Endodermal cell (in vitro differentiated cells): ENCODE results near the gene RABGAP1L. TPM values are rescaled to one million over a fixed set of nuclear protein-coding genes. Genes with fewer than 3 reads are reported as not detected.

Source experiments
- DNase-seq: peaks from one replicate; pipeline ENCODE4 v3.0.0-alpha.2; 2017
- H3K27ac ChIP-seq: 2 replicates; pipeline ENCODE4 v1.5.1; 2013; ENCODE audit warnings: mild to moderate bottlenecking, low read depth, low read length, moderate library complexity
- H3K27me3 ChIP-seq: 2 replicates; pipeline ENCODE4 v1.6.1; 2013; ENCODE audit warnings: mild to moderate bottlenecking, low read length, moderate library complexity; ENCODE audit not compliant: insufficient read depth, control insufficient read depth, poor library complexity, severe bottlenecking
- H3K36me3 ChIP-seq: 2 replicates; pipeline ENCODE4 v1.7.0; 2013; ENCODE audit warnings: mild to moderate bottlenecking, low read length, moderate library complexity; ENCODE audit not compliant: control insufficient read depth, insufficient read depth
- H3K4me1 ChIP-seq: one replicate; pipeline ENCODE4 v1.7.0; 2013; ENCODE audit warnings: low read length; ENCODE audit not compliant: control insufficient read depth, insufficient read depth
- H3K4me3 ChIP-seq: 2 replicates; pipeline ENCODE4 v1.5.1; 2013; ENCODE audit warnings: mild to moderate bottlenecking, low read length, moderate library complexity
- H3K9ac ChIP-seq: 2 replicates; pipeline ENCODE4 v1.6.1; 2013; ENCODE audit warnings: mild to moderate bottlenecking, low read length, moderate library complexity; ENCODE audit not compliant: poor library complexity, severe bottlenecking; ENCODE audit errors: extremely low read depth
- H3K9me3 ChIP-seq: 2 replicates; pipeline ENCODE4 v1.6.1; 2013; ENCODE audit warnings: mild to moderate bottlenecking, low read length, moderate library complexity; ENCODE audit not compliant: control insufficient read depth
- H3K27ac Mint-ChIP-seq: 2 replicates; pipeline ENCODE4 v1.8.0; 2020; ENCODE audit warnings: mixed read lengths
- H3K27me3 Mint-ChIP-seq: 2 replicates; pipeline ENCODE4 v1.8.0; 2021; ENCODE audit warnings: mild to moderate bottlenecking, mixed read lengths; ENCODE audit not compliant: insufficient read depth
- H3K36me3 Mint-ChIP-seq: 2 replicates; pipeline ENCODE4 v1.8.0; 2020; ENCODE audit warnings: low read depth, mixed read lengths
- H3K4me1 Mint-ChIP-seq: 2 replicates; pipeline ENCODE4 v1.8.0; 2020; ENCODE audit warnings: mixed read lengths
- H3K4me3 Mint-ChIP-seq: 2 replicates; pipeline ENCODE4 v1.8.0; 2020; ENCODE audit warnings: mild to moderate bottlenecking, moderate library complexity, mixed read lengths
- H3K9me3 Mint-ChIP-seq: 2 replicates; pipeline ENCODE4 v1.8.0; 2020; ENCODE audit warnings: mild to moderate bottlenecking, mixed read lengths
- WGBS, 2 experiments: methylation state at CpG; one replicate each; pipeline versions ENCODE4 v1.1.5 to v1.1.7; 2013; ENCODE audit warnings: missing lambda C conversion rate in 2 of 2, mixed read lengths in 1 of 2; ENCODE audit not compliant: insufficient coverage in 1 of 2, insufficient read length in 1 of 2; 5-methylcytosine and 5-hydroxymethylcytosine counted together
- total RNA-seq, 2 donors: library from RNA; stranded (reverse); fragmentation: NEBNext Ultra II Directional in 1 of 2; extraction: Animal tissue kit (Norgen Biotek cat#: 25700) in 1 of 2; gene quantifications; 2 replicates in 1 of 2; 3 replicates in 1 of 2; pipeline ENCODE4 v1.2.1, GENCODE V29; 2021
- TF ChIP-seq, protein P1 (sequence below): fragments of 200-600 bp; sonication (generic); conservative IDR thresholded peaks from 2 replicates; pipeline ENCODE4 v1.5.0; 2021; ENCODE audit warnings: antibody characterized with exemption, mild to moderate bottlenecking

RABGAP1L gene
- total RNA-seq, 2 donors from 2014 or later, result 32.5 to 36.9 TPM

DNA sequence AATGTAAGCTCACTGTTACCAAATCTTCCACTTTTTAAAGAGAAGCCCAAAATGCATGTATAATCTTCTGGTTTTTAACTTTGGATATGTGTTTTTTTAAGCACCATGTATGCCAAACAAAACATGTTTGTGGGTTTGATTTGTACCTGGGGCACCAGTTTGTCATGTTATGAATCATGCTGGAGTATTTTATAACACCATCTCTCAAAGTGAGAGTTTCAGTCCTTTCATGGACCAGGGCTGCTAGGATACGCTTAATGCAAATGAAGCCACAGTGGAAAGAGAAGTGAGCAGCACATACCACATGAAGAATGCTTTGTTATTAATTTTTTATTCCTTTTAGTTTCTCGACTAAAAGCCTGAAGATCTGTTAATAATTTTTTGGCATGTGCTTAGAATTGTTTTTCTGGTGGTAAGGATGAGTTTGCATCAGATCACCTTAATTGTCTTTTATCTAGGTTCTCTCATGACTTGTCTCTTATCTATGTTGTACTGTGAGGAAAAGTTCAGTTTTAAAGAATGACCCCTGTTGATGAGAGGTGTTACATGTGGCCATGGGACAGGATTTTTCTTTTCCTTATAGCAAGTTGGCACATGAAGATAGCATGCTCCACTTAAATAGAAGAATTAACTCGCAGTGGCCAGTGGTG is 2.0 kb upstream of the RABGAP1L start:
- Histone ChIP-seq H3K4me3 (no peak overlapping the region), H3K36me3 (no peaks in the 10 kb centered on the region), H3K9me3 (no peaks in the 10 kb centered on the region), H3K9ac (no peak overlapping the region), H3K27ac (no peak overlapping the region), H3K27me3 (no peaks in the 10 kb centered on the region), H3K4me1 (peaks cover 11% of the 10 kb centered on the region)
- peaks cover 33% of the 10 kb centered on the region for H3K4me1 Mint-ChIP-seq
- 75 to 89% methylated on average over 2 to 3 of the region's 3 CpGs for WGBS, 2 experiments
- H3K27me3 Mint-ChIP-seq, result peaks cover 8% of the 10 kb centered on the region
- no peak overlapping the region for H3K4me3 Mint-ChIP-seq
- no peaks in the 10 kb centered on the region for H3K36me3 Mint-ChIP-seq
- no peak overlapping the region for H3K27ac Mint-ChIP-seq
- TF ChIP-seq, protein P1, sequence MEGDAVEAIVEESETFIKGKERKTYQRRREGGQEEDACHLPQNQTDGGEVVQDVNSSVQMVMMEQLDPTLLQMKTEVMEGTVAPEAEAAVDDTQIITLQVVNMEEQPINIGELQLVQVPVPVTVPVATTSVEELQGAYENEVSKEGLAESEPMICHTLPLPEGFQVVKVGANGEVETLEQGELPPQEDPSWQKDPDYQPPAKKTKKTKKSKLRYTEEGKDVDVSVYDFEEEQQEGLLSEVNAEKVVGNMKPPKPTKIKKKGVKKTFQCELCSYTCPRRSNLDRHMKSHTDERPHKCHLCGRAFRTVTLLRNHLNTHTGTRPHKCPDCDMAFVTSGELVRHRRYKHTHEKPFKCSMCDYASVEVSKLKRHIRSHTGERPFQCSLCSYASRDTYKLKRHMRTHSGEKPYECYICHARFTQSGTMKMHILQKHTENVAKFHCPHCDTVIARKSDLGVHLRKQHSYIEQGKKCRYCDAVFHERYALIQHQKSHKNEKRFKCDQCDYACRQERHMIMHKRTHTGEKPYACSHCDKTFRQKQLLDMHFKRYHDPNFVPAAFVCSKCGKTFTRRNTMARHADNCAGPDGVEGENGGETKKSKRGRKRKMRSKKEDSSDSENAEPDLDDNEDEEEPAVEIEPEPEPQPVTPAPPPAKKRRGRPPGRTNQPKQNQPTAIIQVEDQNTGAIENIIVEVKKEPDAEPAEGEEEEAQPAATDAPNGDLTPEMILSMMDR, result no peak
- DNase-seq, result no peak
- no peaks in the 10 kb centered on the region for H3K9me3 Mint-ChIP-seq

DNA sequence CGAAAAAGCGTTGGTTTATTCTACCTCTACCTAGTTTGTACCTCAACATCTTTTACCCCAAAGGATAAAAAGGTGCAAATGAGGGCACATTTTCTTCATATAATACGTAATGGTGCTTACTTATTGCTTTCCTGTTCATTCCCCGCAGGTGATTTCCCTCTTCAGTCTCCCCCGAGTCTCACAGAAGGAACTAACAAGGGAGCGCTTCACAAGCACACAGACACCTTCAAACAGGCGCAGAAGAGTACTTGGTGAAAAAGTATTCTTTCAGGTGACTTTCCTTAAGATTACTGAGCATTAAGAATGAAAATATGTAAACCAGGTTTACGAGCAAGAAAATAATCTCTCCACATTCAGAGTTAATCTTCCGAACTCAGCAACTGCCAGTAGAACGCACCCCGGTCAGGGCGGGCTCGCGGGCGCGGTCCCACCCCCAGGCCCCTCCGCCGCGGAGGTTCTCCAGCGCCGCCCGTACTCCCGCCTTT is 511 bp upstream of the RABGAP1L start:
- H3K9me3 ChIP-seq, result no peaks in the 10 kb centered on the region
- peaks cover 11% of the 10 kb centered on the region for H3K4me1 ChIP-seq
- no peak overlapping the region for H3K27ac ChIP-seq
- peaks cover 35% of the 10 kb centered on the region for H3K4me1 Mint-ChIP-seq
- no peaks in the 10 kb centered on the region for H3K36me3 ChIP-seq
- H3K27me3 Mint-ChIP-seq, result peaks cover 8% of the 10 kb centered on the region
- no peaks in the 10 kb centered on the region for H3K9me3 Mint-ChIP-seq
- H3K36me3 Mint-ChIP-seq, result no peaks in the 10 kb centered on the region
- WGBS, 2 experiments, result 0 to 6% methylated on average over 1 to 23 of the region's 23 CpGs
- TF ChIP-seq, protein P1, result no peak
- H3K4me3 Mint-ChIP-seq, result peak overlapping the region; percentile 90
- peak overlapping the region; percentile 91 for H3K4me3 ChIP-seq
- H3K27me3 ChIP-seq, result no peaks in the 10 kb centered on the region
- no peak for DNase-seq
- peak overlapping the region; percentile 42 for H3K9ac ChIP-seq
- H3K27ac Mint-ChIP-seq, result peak overlapping the region; percentile 75

DNA sequence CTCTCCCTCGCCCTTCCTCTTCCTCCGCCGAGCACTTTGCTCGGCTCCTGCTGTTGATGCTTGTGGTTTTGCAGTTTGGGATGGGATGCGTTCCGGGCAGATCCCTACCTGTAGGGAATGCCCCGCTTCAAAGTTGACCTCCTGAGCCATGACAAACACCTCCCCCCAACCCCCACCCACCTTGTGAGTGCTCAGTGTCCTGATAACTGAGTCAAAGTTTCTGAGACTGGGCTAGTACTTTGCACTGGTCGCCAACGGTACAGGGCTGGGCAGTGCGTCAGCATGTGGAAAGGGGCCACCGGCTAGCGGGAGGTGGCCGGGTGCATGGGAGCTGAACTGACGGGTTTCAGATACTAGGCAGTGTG is 771 bp downstream of the RABGAP1L start:
- no peaks in the 10 kb centered on the region for H3K9me3 Mint-ChIP-seq
- peaks cover 47% of the 10 kb centered on the region for H3K4me1 Mint-ChIP-seq
- peaks cover 8% of the 10 kb centered on the region for H3K27me3 Mint-ChIP-seq
- H3K27me3 ChIP-seq, result no peaks in the 10 kb centered on the region
- H3K9ac ChIP-seq, result peak overlapping the region; percentile 56
- H3K4me3 ChIP-seq, result peak overlapping the region; percentile 91
- peak overlapping the region; percentile 90 for H3K4me3 Mint-ChIP-seq
- peak; percentile 75 for DNase-seq
- H3K27ac Mint-ChIP-seq, result peak overlapping the region; percentile 87
- 5 to 24% methylated on average over 2 to 12 of the region's 14 CpGs for WGBS, 2 experiments
- H3K36me3 Mint-ChIP-seq, result no peaks in the 10 kb centered on the region
- H3K36me3 ChIP-seq, result no peaks in the 10 kb centered on the region
- H3K27ac ChIP-seq, result no peak overlapping the region
- TF ChIP-seq, protein P1, result no peak
- H3K9me3 ChIP-seq, result no peaks in the 10 kb centered on the region
- peaks cover 18% of the 10 kb centered on the region for H3K4me1 ChIP-seq
